Stimulated activated CD8-positive, alpha-beta memory T cell treated with anti-CD3 and anti-CD28 coated beads, Interleukin-15, amount 100 ng/mL, for 24 hours (primary cell): ENCODE data around the gene CACNA2D2.
A peak's percentile ranks its signal among the peaks of the same experiment; 100 is the strongest.
"Not testable (repeated sequence)": the region's sequence is repeated elsewhere in the genome, so short reads cannot be mapped to it uniquely, and the experiment has no call there.

Experiments
- DNase-seq: peaks from one replicate; pipeline ENCODE4 v3.0.0-alpha.2; 2020; ENCODE audit warnings: low read depth

CACNA2D2 gene

GRCh38 chr3:50530001-50530970, 26.9 kb upstream of the CACNA2D2 start:
- no peak for DNase-seq

DNA sequence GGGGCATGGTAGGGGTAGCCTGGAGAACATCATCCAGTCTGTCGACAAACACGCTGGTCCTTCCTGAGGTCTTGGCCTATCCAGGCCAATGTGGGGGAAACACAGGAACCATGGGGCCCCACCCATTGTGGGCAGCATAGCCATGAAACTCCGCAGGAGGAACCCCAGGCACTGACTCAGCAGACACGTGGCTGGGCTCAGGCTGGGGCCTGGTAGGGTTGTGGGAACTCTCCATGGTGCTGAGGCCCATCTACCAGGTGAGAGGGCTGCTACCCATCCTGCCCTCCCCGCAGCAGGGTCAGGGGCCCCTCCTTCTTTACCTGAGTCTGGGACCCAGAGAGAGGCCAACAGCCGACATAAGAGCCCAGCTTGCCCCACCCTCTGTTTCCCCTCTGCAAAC, 22.6 kb upstream of the CACNA2D2 start:
- peak; percentile 31 for DNase-seq

- DNase-seq = no peak
Observed at GRCh38 chr3:50525191-50525910, 21.9 kb upstream of the CACNA2D2 start.

DNA sequence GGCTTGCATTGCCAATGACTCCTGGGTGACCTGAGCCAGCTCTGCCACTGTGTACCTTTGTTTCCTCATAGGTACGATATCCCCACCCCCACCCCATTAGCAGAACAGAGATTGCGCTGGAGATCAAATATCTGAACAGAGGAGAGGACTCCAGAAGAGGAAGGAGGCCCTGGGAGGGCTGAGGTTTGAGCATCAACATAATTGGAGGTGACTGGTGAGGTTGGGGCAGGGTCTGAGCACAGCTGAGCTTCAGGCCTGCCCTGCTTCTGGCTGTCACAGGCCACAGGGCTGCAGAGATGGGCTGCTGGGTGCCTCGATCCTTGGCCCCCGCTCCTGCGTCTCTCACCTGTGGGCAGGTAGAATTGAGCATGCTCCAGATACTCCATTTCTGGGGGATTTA, 21.3 kb upstream of the CACNA2D2 start:
- DNase-seq = no peak

DNA sequence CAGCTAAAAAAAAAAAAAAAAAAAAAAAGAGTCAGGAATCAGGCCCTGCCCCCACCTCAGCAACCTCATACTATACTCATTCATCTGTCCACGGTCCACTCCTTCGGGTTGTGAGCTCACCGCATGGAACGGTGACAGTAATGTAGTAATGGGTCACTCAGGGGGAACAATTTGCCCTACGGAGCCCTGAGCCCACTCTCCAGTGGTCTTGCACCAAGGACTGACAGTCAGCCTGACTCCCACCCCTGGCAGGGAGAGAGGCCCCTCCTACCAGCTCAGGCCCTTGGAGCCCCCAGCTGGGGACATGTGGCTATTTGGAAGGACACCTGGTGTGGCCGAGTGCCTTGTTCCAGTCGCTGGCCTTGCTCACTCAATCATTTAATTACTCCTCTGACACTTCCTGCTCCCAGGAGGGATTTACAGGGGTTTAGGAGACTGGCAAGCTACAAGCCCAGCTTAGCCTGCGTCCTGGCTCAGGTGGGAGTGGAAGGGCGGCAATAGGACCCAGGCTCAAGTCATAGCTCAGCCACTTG, 19.9 kb upstream of the CACNA2D2 start:
- DNase-seq = no peak

GRCh38 chr3:50521572-50521971, 18.1 kb upstream of the CACNA2D2 start:
- DNase-seq = no peak

DNA sequence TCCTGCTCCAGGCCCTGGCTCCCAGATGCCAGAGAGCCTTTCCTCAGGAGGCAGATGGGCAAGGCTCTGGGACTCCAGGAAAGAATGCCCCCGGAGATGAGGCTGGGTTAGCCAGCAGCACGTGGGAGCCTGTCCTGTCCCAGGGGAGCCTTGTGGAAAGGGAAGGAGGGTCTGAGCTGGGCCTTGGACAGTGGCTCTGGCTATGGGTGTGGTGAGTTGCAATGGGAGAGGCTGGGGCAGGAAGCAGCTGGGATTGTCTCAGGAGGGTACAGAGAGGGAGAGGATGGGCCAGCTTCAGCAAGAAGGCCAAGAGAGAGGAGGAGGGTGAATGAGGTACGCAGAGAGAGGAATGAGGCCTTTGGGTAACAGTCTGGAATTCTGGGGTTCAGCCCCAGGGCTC, 17.4 kb upstream of the CACNA2D2 start:
- no peak for DNase-seq

GRCh38 chr3:50519471-50520089, 16.1 kb upstream of the CACNA2D2 start:
- peak; percentile 54 for DNase-seq

GRCh38 chr3:50518436-50518835, 15.0 kb upstream of the CACNA2D2 start:
- DNase-seq = no peak

- no peak for DNase-seq
Observed at GRCh38 chr3:50517721-50518206, 14.3 kb upstream of the CACNA2D2 start.

- DNase-seq = no peak
Observed at GRCh38 chr3:50516440-50516871, 13.0 kb upstream of the CACNA2D2 start.

GRCh38 chr3:50515565-50516439, 12.4 kb upstream of the CACNA2D2 start:
- DNase-seq = no peak

GRCh38 chr3:50512908-50513307, 9.5 kb upstream of the CACNA2D2 start:
- not testable (repeated sequence) for DNase-seq

GRCh38 chr3:50512131-50512530, 8.7 kb upstream of the CACNA2D2 start:
- no peak for DNase-seq

- no peak for DNase-seq
Observed at GRCh38 chr3:50510325-50510724, 6.9 kb upstream of the CACNA2D2 start.

- DNase-seq = no peak
Observed at GRCh38 chr3:50509715-50510114, 6.3 kb upstream of the CACNA2D2 start.

GRCh38 chr3:50508821-50509220, 5.4 kb upstream of the CACNA2D2 start:
- DNase-seq = no peak

GRCh38 chr3:50506169-50506568, 2.7 kb upstream of the CACNA2D2 start:
- no peak for DNase-seq

DNA sequence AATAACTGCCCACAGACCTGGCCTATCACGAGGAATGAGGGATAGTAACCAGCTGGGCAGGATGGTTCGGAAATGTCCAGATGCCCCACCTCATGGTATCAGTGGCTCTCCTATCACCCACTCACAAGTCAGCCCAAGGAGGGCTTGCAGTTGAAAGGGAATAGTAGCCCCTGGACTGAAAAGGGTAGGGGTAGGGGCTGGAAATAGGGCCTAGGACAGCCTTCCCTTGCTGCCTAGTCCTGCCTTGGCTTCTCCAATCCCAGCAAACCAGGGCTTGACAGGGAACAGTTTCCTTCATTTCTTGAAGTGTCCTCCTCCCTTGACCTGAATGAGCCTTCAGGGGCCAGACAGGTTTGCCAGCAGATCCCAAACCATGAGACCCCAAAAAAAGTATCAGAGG, 1.2 kb upstream of the CACNA2D2 start:
- no peak for DNase-seq

GRCh38 chr3:50502584-50503423, 630 bp downstream of the CACNA2D2 start:
- no peak for DNase-seq
